PC-9 (cell line): ENCODE data around the gene PWWP2A. TPM values are rescaled to one million over a fixed set of nuclear protein-coding genes. Genes with fewer than 3 reads are reported as not detected.

Experiments used
- BruUV-seq: library from RNA; stranded (reverse); fragments of 400-500 nt; replicated peaks from 2 replicates; lab custom pipeline; 2021; lab: Mats Ljungman, UMichigan
- CTCF ChIA-PET: fragments of 300-600 bp; sonication (Branson Sonifier 250); formaldehyde crosslinking; loops from one replicate; lab custom pipeline; 2022; ENCODE audit warnings: antibody characterized with exemption; lab: Charles Lee
- POLR2A ChIA-PET: fragments of 300-600 bp; sonication (Branson Sonifier 250); formaldehyde crosslinking; loops from one replicate; lab custom pipeline; 2022; ENCODE audit warnings: antibody characterized with exemption; ENCODE audit not compliant: unreplicated experiment; lab: Charles Lee
- DNase-seq, 2 experiments: peaks; one replicate each; pipeline versions ENCODE4 v3.0.0 to v3.0.0-alpha.2; 2015 to 2022; ENCODE audit warnings: mixed read lengths in 1 of 2
- H2AFZ ChIP-seq: fragments of 200-600 bp; sonication (generic); 2 replicates; pipeline ENCODE4 v1.8.1; 2017; ENCODE audit warnings: antibody characterized with exemption
- H3F3A ChIP-seq: fragments of 200-600 bp; sonication (generic); 2 replicates; pipeline ENCODE4 v1.8.1; 2017; ENCODE audit warnings: antibody characterized with exemption, mild to moderate bottlenecking, low read depth; ENCODE audit not compliant: insufficient read depth
- H3K27ac ChIP-seq: fragments of 200-600 bp; sonication (generic); 2 replicates; pipeline ENCODE4 v1.6.1; 2016; ENCODE audit warnings: mixed run types
- H3K27me3 ChIP-seq: fragments of 200-600 bp; sonication (generic); 2 replicates; pipeline ENCODE4 v1.6.1; 2016; ENCODE audit warnings: low read depth, mixed run types; ENCODE audit not compliant: insufficient read depth
- H3K36me3 ChIP-seq: fragments of 200-600 bp; sonication (generic); 2 replicates; pipeline ENCODE4 v1.6.1; 2016; ENCODE audit warnings: low read depth, mixed run types
- H3K4me1 ChIP-seq: fragments of 200-600 bp; sonication (generic); replicated peaks from 2 replicates; pipeline ENCODE4 v1.6.1; 2016; ENCODE audit warnings: mixed run types; ENCODE audit not compliant: insufficient read depth
- H3K4me2 ChIP-seq: fragments of 200-600 bp; sonication (generic); 2 replicates; pipeline ENCODE4 v1.6.1; 2017; ENCODE audit warnings: mixed run types
- H3K4me3 ChIP-seq: fragments of 200-600 bp; sonication (generic); 2 replicates; pipeline ENCODE4 v1.6.1; 2016; ENCODE audit warnings: mixed run types
- H3K79me2 ChIP-seq: fragments of 200-600 bp; sonication (generic); 2 replicates; pipeline ENCODE4 v1.6.1; 2017; ENCODE audit warnings: low read depth, mixed run types
- H3K9me2 ChIP-seq: fragments of 200-600 bp; sonication (generic); 2 replicates; pipeline ENCODE4 v1.8.1; 2017; ENCODE audit warnings: mild to moderate bottlenecking; ENCODE audit not compliant: insufficient read depth
- H3K9me3 ChIP-seq: fragments of 200-600 bp; sonication (generic); 2 replicates; pipeline ENCODE4 v1.8.1; 2016; ENCODE audit warnings: low read depth; ENCODE audit not compliant: insufficient read depth
- H4K20me1 ChIP-seq: fragments of 200-600 bp; sonication (generic); 2 replicates; pipeline ENCODE4 v1.8.1; 2017; ENCODE audit not compliant: insufficient read depth
- EZH2 ChIP-seq: fragments of 200-600 bp; sonication (generic); IDR thresholded peaks from 2 replicates; pipeline ENCODE4 v1.8.0; 2017; ENCODE audit warnings: antibody characterized with exemption, low read depth
- intact Hi-C: fragments of 100-400 bp; cut with micrococcal nuclease; formaldehyde crosslinking; loops from one replicate; pipeline ENCODE4 v1.10.0; 2022; ENCODE audit not compliant: unreplicated experiment
- total RNA-seq: library from RNA; stranded (reverse); gene quantifications from 2 replicates; pipeline ENCODE4 v1.2.3, GENCODE V29; 2021
- TF ChIP-seq, protein P1 (sequence below): fragments of 200-600 bp; sonication (generic); conservative IDR thresholded peaks from 2 replicates; pipeline ENCODE4 v1.6.1; 2017; ENCODE audit warnings: mixed run types, antibody characterized with exemption, mild to moderate bottlenecking, moderate library complexity

Gene PWWP2A
- total RNA-seq, 1 experiment from 2014 or later, result 19.9 TPM

DNA sequence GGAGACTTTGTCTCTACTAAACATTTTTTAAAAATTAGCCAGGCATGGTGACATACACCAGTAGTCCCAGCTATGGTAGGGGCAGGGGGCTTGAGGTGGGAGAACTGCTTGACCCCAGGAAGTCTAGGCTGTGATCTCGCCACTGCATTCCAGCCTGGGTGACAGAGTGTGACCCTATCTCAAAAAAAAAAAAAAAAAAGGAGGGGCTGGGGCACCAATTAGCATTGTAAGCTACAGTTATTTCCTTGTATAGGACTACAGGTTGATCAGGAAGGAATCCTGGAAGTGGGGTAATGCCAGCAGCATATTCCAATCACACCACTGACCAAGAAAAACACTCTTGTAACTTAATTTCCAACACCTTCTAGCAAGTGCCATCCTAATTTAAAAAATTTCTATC is 32.1 kb downstream of the PWWP2A start:
- CTCF ChIA-PET, result interaction anchor here (0.6 kb wide), 2 partner anchors 771 to 1718 kb away, joined by 3 read pairs; no protein-coding TSS in a partner anchor
- H3K27me3 ChIP-seq, result no peaks in the 10 kb centered on the region

DNA sequence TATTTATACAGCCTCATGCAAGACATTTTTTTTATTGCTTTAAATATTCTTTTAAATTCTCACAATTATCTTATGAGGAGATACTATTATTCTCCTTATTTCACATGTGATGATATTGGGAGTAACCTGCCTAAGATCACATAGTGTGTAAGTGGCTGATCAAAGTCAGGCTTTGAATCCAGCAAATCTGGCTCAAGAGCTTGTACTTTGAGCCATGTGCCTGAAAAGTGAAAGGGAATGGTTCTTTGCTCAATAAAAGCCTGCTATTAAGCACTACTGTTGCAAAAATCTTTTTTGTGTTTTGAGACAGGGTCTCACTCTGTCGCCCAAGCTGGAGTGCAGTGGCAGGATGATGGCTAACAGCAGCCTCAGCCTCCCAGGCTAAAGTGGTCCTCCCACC is 35.1 kb downstream of the PWWP2A start:
- H4K20me1 ChIP-seq, result no peaks in the 10 kb centered on the region
- no peak overlapping the region for H3K4me2 ChIP-seq
- intact Hi-C loops, result no loop called here
- H2AFZ ChIP-seq, result no peak overlapping the region
- no peaks in the 10 kb centered on the region for H3K27me3 ChIP-seq
- H3K79me2 ChIP-seq, result no peaks in the 10 kb centered on the region
- H3K4me3 ChIP-seq, result no peak overlapping the region
- no peak overlapping the region for H3K27ac ChIP-seq
- DNase-seq, result no peak
- ChIA-PET CTCF (no interaction called here), POLR2A (no interaction called here)
- no peaks in the 10 kb centered on the region for H3K9me3 ChIP-seq
- peaks cover 7% of the 10 kb centered on the region for H3K4me1 ChIP-seq
- no peaks in the 10 kb centered on the region for H3K9me2 ChIP-seq
- H3F3A ChIP-seq, result no peaks in the 10 kb centered on the region
- H3K36me3 ChIP-seq, result no peaks in the 10 kb centered on the region
- BruUV-seq, result no TSS peak
- TF ChIP-seq, protein P1, sequence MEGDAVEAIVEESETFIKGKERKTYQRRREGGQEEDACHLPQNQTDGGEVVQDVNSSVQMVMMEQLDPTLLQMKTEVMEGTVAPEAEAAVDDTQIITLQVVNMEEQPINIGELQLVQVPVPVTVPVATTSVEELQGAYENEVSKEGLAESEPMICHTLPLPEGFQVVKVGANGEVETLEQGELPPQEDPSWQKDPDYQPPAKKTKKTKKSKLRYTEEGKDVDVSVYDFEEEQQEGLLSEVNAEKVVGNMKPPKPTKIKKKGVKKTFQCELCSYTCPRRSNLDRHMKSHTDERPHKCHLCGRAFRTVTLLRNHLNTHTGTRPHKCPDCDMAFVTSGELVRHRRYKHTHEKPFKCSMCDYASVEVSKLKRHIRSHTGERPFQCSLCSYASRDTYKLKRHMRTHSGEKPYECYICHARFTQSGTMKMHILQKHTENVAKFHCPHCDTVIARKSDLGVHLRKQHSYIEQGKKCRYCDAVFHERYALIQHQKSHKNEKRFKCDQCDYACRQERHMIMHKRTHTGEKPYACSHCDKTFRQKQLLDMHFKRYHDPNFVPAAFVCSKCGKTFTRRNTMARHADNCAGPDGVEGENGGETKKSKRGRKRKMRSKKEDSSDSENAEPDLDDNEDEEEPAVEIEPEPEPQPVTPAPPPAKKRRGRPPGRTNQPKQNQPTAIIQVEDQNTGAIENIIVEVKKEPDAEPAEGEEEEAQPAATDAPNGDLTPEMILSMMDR, result no peak
- no peak for TF ChIP-seq EZH2

More for the DNA sequence above, 32.1 kb downstream of the PWWP2A start:
- H3F3A ChIP-seq, result 0 out of 2 replicates have a peak, but pooled peaks cover 8% of the 10 kb centered on the region
- no peaks in the 10 kb centered on the region for H3K9me2 ChIP-seq
- H3K27ac ChIP-seq, result no peak overlapping the region
- H2AFZ ChIP-seq, result no peak overlapping the region
- no peaks in the 10 kb centered on the region for H3K36me3 ChIP-seq
- no peaks in the 10 kb centered on the region for H3K9me3 ChIP-seq
- DNase-seq, result no peak
- no TSS peak for BruUV-seq
- POLR2A ChIA-PET, result no interaction called here
- no peaks in the 10 kb centered on the region for H4K20me1 ChIP-seq
- no peak overlapping the region for H3K4me2 ChIP-seq
- no peak for TF ChIP-seq EZH2
- TF ChIP-seq, protein P1, result no peak
- H3K4me3 ChIP-seq, result no peak overlapping the region
- peaks cover 7% of the 10 kb centered on the region for H3K4me1 ChIP-seq
- H3K79me2 ChIP-seq, result no peaks in the 10 kb centered on the region
- intact Hi-C loops, result no loop called here

DNA sequence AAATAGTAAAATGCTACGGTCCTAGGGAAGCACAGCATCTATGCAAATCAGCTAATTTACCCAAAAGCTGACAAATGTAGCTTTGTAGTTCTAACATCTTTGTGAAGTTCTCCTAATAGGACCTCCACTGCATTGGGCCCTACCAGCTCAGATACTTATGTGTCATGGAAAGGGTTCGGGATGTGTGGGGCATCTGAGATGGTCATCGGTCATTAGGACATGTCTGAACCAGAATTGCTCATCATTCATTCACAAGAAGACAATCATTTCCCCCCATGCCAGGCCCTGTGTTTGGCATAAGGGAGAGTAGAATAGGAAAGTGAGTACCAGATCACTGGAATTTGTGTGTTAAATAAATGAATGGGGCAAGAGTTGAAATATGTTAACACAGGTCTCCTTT is 35.7 kb downstream of the PWWP2A start:
- Histone ChIP-seq H3K4me2 (no peak overlapping the region), H3K9me2 (no peaks in the 10 kb centered on the region), H3K36me3 (no peaks in the 10 kb centered on the region), H4K20me1 (no peaks in the 10 kb centered on the region), H3K4me3 (no peak overlapping the region), H2AFZ (no peak overlapping the region), H3K4me1 (peaks cover 7% of the 10 kb centered on the region), H3K27ac (no peak overlapping the region), H3K79me2 (no peaks in the 10 kb centered on the region), H3F3A (no peaks in the 10 kb centered on the region), H3K27me3 (no peaks in the 10 kb centered on the region), H3K9me3 (no peaks in the 10 kb centered on the region)
- BruUV-seq, result no TSS peak
- no peak for TF ChIP-seq EZH2
- POLR2A ChIA-PET, result interaction anchor here (0.6 kb wide), 1 partner anchor 82 kb away, joined by 3 read pairs; no protein-coding TSS in a partner anchor
- intact Hi-C loops, result loop anchor here (2.0 kb wide), 1 partner anchor 261 kb away; no protein-coding TSS in a partner anchor
- CTCF ChIA-PET, result no interaction called here
- DNase-seq, result no peak
